GM19397 (cell line): ENCODE data around the gene MAGIX.

Source experiments
- ATAC-seq: cut with Tn5 transposase; IDR thresholded peaks from one replicate; pipeline ENCODE4 v1.9.1; 2021; ENCODE audit warnings: mild to moderate bottlenecking, moderate library complexity; ENCODE audit not compliant: unreplicated experiment

The MAGIX gene

GRCh38 chrX:49179358-49179757 is 16.8 kb downstream of the MAGIX start:
- ATAC-seq = no peak

- ATAC-seq = no peak
These were observed 21.2 kb downstream of the MAGIX start for GRCh38 chrX:49183701-49184281.

- peak; percentile 43 for ATAC-seq
These were observed 22.0 kb downstream of the MAGIX start for GRCh38 chrX:49184294-49185281.

- ATAC-seq = peak; percentile 37
These were observed 23.8 kb downstream of the MAGIX start, which contains the start of gene PRICKLE3 for GRCh38 chrX:49186125-49187027. PRICKLE3 (minus strand) TSS chrX:49186373; CDS start chrX:49186297, 76 bp downstream.

- no peak for ATAC-seq
These were observed 24.5 kb downstream of the MAGIX start for GRCh38 chrX:49187028-49187394.

GRCh38 chrX:49187526-49187925 is 25.0 kb downstream of the MAGIX start:
- no peak for ATAC-seq

GRCh38 chrX:49188468-49189076 is 26.0 kb downstream of the MAGIX start:
- no peak for ATAC-seq

- no peak for ATAC-seq
These were observed 27.0 kb downstream of the MAGIX start for GRCh38 chrX:49189606-49190005.

GRCh38 chrX:49190821-49191573 is 28.4 kb downstream of the MAGIX start:
- ATAC-seq = peak; percentile 88

- peak; percentile 22 for ATAC-seq
These were observed 29.0 kb downstream of the MAGIX start for GRCh38 chrX:49191574-49192011.

- ATAC-seq = no peak
These were observed 30.3 kb downstream of the MAGIX start for GRCh38 chrX:49192722-49193328.

- no peak for ATAC-seq
These were observed 31.0 kb downstream of the MAGIX start for GRCh38 chrX:49193542-49193964.

GRCh38 chrX:49197543-49198087 is 35.1 kb downstream of the MAGIX start:
- no peak for ATAC-seq

- ATAC-seq = no peak
These were observed 36.2 kb downstream of the MAGIX start for GRCh38 chrX:49198540-49199314.

GRCh38 chrX:49199315-49199595 is 36.7 kb downstream of the MAGIX start:
- no peak for ATAC-seq

- peak; percentile 98 for ATAC-seq
These were observed 37.6 kb downstream of the MAGIX start, which contains the start of gene SYP for GRCh38 chrX:49199906-49200771. SYP (minus strand) TSS chrX:49200193; CDS start chrX:49200186, 7 bp downstream.

- no peak for ATAC-seq
These were observed 39.5 kb downstream of the MAGIX start for GRCh38 chrX:49202022-49202421.
